Neuronal stem cell (in vitro differentiated cells): ENCODE measurements around the gene CCDC27.

Experiments used
- DNase-seq: peaks from one replicate; pipeline ENCODE4 v3.0.0-alpha.2; 2013; ENCODE audit warnings: low spot score
- H2AFZ ChIP-seq: one replicate; pipeline ENCODE4 v1.6.1; 2013; ENCODE audit warnings: mild to moderate bottlenecking, low read length, inconsistent platforms
- H2AK5ac ChIP-seq: 2 replicates; pipeline ENCODE4 v1.6.1; 2013; ENCODE audit warnings: low read depth, mild to moderate bottlenecking, inconsistent platforms, low read length, moderate library complexity, mixed read lengths
- H2BK120ac ChIP-seq: 2 replicates; pipeline ENCODE4 v1.6.1; 2013; ENCODE audit warnings: low read depth, mild to moderate bottlenecking, inconsistent platforms, low read length, moderate library complexity, mixed read lengths
- H2BK12ac ChIP-seq: one replicate; pipeline ENCODE4 v1.6.1; 2013; ENCODE audit warnings: low read length, inconsistent platforms
- H2BK15ac ChIP-seq: 2 replicates; pipeline ENCODE4 v1.6.1; 2013; ENCODE audit warnings: mild to moderate bottlenecking, low read length, inconsistent platforms, mixed read lengths
- H2BK5ac ChIP-seq: one replicate; pipeline ENCODE4 v1.6.1; 2013; ENCODE audit warnings: inconsistent platforms, mild to moderate bottlenecking, low read length, moderate library complexity
- H3K14ac ChIP-seq: one replicate; pipeline ENCODE4 v1.6.1; 2013; ENCODE audit warnings: low read length, inconsistent platforms
- H3K18ac ChIP-seq: 2 replicates; pipeline ENCODE4 v1.6.1; 2013; ENCODE audit warnings: low read length, inconsistent platforms
- H3K23ac ChIP-seq: 2 replicates; pipeline ENCODE4 v1.6.1; 2013; ENCODE audit warnings: low read depth, mild to moderate bottlenecking, mixed read lengths, low read length, inconsistent platforms; ENCODE audit not compliant: poor library complexity
- H3K27ac ChIP-seq: replicated peaks from 3 replicates; pipeline ENCODE4 v1.5.1; 2013; ENCODE audit warnings: low read length, inconsistent platforms
- H3K27me3 ChIP-seq, 3 experiments: 2 replicates each; pipeline ENCODE4 v1.6.1; 2013; ENCODE audit warnings: low read length in 3 of 3, mild to moderate bottlenecking in 2 of 3, inconsistent platforms in 1 of 3, low read depth in 1 of 3, mixed read lengths in 1 of 3, moderate library complexity in 1 of 3; ENCODE audit not compliant: control insufficient read depth in 3 of 3, insufficient read depth in 3 of 3
- H3K36me3 ChIP-seq, 2 donors: replicated peaks in 1 of 2; 2 replicates each; pipeline ENCODE4 v1.6.1; 2013; ENCODE audit warnings: low read length in 2 of 2; ENCODE audit not compliant: control insufficient read depth in 2 of 2, insufficient read depth in 2 of 2
- H3K4ac ChIP-seq: 2 replicates; pipeline ENCODE4 v1.6.1; 2013; ENCODE audit warnings: inconsistent platforms, mild to moderate bottlenecking, low read length, moderate library complexity
- H3K4me1 ChIP-seq, 2 donors: 1 replicate in 1 of 2; 2 replicates in 1 of 2; pipeline ENCODE4 v1.6.1; 2013; ENCODE audit warnings: low read length in 2 of 2, low read depth in 1 of 2; ENCODE audit not compliant: control insufficient read depth in 2 of 2, insufficient read depth in 1 of 2
- H3K4me2 ChIP-seq: one replicate; pipeline ENCODE4 v1.6.1; 2013; ENCODE audit warnings: mild to moderate bottlenecking, low read length, inconsistent platforms; ENCODE audit not compliant: insufficient read depth, poor library complexity, severe bottlenecking
- H3K4me3 ChIP-seq, 2 donors: 2 replicates each; pipeline ENCODE4 v1.5.1; 2013; ENCODE audit warnings: low read length in 2 of 2, mild to moderate bottlenecking in 2 of 2, inconsistent platforms in 1 of 2, moderate library complexity in 1 of 2
- H3K79me1 ChIP-seq: one replicate; pipeline ENCODE4 v1.6.1; 2013; ENCODE audit warnings: low read depth, mild to moderate bottlenecking, inconsistent platforms, low read length, moderate library complexity
- H3K9ac ChIP-seq: one replicate; pipeline ENCODE4 v1.6.1; 2013; ENCODE audit warnings: mild to moderate bottlenecking, low read depth, low read length, inconsistent platforms; ENCODE audit not compliant: poor library complexity
- H3K9me3 ChIP-seq, 2 donors: replicated peaks in 1 of 2; 2 replicates each; pipeline versions ENCODE3 to v1.6.1; 2013; ENCODE audit warnings: low read length in 2 of 2, mild to moderate bottlenecking in 2 of 2, inconsistent platforms in 1 of 2, low read depth in 1 of 2, mixed read lengths in 1 of 2, moderate library complexity in 1 of 2; ENCODE audit not compliant: control insufficient read depth in 2 of 2, insufficient read depth in 1 of 2
- H4K8ac ChIP-seq: one replicate; pipeline ENCODE4 v1.6.1; 2013; ENCODE audit warnings: low read depth, mild to moderate bottlenecking, inconsistent platforms, low read length, moderate library complexity
- H4K91ac ChIP-seq: one replicate; pipeline ENCODE4 v1.6.1; 2013; ENCODE audit warnings: low read length, low read depth, mild to moderate bottlenecking, inconsistent platforms; ENCODE audit not compliant: poor library complexity
- WGBS, 2 donors: extraction: QIAGEN DNeasy Blood & Tissue Kit; methylation state at CpG; one replicate each; pipeline ENCODE4 v1.1.7; 2013; ENCODE audit warnings: missing lambda C conversion rate in 2 of 2, mixed read lengths in 1 of 2; ENCODE audit not compliant: insufficient read length in 2 of 2, insufficient replicate concordance in 1 of 2; ENCODE audit errors: extremely low coverage in 2 of 2; 5-methylcytosine and 5-hydroxymethylcytosine counted together

CCDC27 gene

DNA sequence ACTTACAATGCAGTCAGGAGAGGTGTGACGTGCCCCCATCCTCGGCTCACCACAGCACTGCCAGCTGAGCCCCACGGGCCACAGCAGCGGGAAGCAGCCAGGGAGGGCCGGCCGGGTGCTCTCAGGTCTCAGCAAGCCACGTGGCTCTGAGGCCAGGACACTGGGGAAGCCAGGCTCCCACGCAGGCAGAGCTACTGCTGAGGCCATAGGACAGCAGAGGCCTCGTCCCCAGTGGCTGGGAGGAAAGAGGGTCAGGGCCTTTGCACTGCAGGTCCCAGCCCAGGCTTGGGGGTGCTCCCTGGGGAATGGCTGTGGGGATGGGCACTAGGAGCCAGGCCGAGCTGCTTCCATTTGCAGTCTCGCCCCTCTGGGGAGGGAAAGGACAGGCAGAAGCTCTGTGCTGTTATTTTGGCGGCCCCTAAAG is 38.3 kb downstream of the CCDC27 start:
- Histone ChIP-seq H3K27me3 (no peaks in the 10 kb centered on the region), H4K8ac (no peak overlapping the region), H2BK5ac (no peak overlapping the region), H3K36me3 (peaks cover 13 to 58% of the 10 kb centered on the region in 2 donors), H3K23ac (no peak overlapping the region), H3K18ac (no peak overlapping the region), H3K4me1 (peaks cover 8 to 9% of the 10 kb centered on the region in 2 donors), H4K91ac (no peak overlapping the region), H3K9me3 (no peaks in the 10 kb centered on the region), H3K27ac (no peak overlapping the region), H3K9ac (peak overlapping the region; percentile 63), H2BK12ac (no peak overlapping the region), H2AFZ (no peak overlapping the region), H3K79me1 (peaks cover 22% of the 10 kb centered on the region), H2AK5ac (no peak overlapping the region), H3K4me2 (no peak overlapping the region), H3K4me3 (no peak overlapping the region), H3K4ac (no peak overlapping the region), H2BK120ac (no peak overlapping the region), H2BK15ac (no peak overlapping the region), H3K14ac (peak overlapping the region; percentile 56)
- DNase-seq, result no peak
- no CpG with 5 or more reads among the region's 12 CpGs for WGBS, 2 donors

DNA sequence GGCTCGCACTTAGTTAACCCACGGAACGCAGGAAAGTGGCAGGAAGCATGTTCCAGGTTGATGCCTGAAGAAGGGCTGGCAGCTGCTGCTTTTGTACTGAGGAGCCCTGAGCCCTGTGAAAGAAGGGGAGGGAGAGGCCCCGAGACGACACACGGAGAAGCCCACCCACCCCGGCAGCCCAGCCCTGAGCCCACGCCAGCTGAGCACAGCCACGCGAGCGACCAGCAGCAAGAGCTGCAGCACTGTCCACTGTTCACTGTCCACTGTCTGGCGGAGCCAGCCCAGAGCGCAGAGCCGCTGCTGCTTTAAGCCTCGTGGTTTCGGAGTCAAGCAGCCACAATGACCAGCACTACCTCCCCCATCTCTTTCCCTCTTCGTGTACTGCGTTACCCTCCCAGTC is 38.7 kb downstream of the CCDC27 start:
- Histone ChIP-seq H4K8ac (no peak overlapping the region), H4K91ac (no peak overlapping the region), H3K9me3 (no peaks in the 10 kb centered on the region), H2BK12ac (no peak overlapping the region), H3K4me3 (no peak overlapping the region), H3K4ac (no peak overlapping the region), H3K79me1 (peaks cover 26% of the 10 kb centered on the region), H3K23ac (no peak overlapping the region), H3K9ac (no peak overlapping the region), H3K36me3 (peaks cover 11 to 53% of the 10 kb centered on the region in 2 donors), H2BK120ac (no peak overlapping the region), H3K4me1 (peaks cover 8 to 9% of the 10 kb centered on the region in 2 donors), H2AK5ac (no peak overlapping the region), H2AFZ (no peak overlapping the region), H3K14ac (no peak overlapping the region), H2BK5ac (no peak overlapping the region), H3K27me3 (no peaks in the 10 kb centered on the region), H3K27ac (no peak overlapping the region), H3K4me2 (no peak overlapping the region), H2BK15ac (no peak overlapping the region), H3K18ac (no peak overlapping the region)
- no CpG with 5 or more reads among the region's 18 CpGs for WGBS, 2 donors
- DNase-seq, result no peak

DNA sequence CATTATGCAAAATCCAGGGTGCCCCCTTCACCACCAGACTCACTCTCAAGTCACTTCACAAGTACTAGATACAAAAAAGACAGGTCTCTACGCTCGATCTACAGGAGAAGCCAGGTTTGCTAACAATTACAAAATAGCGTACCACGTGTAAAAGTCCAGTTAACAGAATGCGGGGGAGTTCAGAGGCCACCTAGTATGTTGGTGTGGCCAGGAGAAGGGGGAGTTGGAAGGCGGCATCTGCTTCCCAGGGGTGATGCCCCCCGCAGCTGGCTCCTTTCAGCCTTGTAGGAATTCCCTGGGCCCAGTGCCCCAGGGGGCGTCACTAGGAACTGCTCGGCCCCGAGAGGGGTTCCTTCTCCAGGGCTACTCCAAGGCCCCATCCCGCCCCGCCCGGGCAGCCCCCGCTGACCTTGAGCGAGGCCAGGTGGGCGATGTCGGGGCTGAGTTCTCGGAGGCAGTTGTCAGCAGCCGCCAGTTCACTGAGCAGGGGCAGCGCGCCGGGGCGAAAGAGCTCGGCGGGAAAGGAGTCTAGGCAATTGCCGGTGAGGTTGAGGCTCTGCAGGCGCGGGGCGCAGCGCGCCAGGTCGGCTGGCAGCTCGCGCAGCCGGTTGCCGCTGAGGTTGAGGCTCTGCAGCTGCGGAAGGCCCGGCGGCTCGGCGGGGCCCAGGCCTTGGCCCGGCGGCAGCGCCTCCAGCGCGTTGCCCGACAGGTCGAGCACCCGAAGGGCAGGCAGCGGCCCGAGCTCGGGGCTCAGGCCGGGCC is 43.4 kb downstream of the CCDC27 start:
- Histone ChIP-seq H2BK120ac (no peak overlapping the region), H3K4me2 (peak overlapping the region; percentile 83), H3K9ac (peak overlapping the region; percentile 93), H3K27me3 (no peaks in the 10 kb centered on the region), H3K27ac (no peak overlapping the region), H3K18ac (peak overlapping the region; percentile 87), H2BK5ac (peak overlapping the region; percentile 75), H3K4me1 (peaks cover 11 to 13% of the 10 kb centered on the region in 2 donors), H3K4ac (peak overlapping the region; percentile 66), H3K23ac (no peak overlapping the region), H4K8ac (no peak overlapping the region), H3K79me1 (peaks cover 8% of the 10 kb centered on the region), H2BK15ac (no peak overlapping the region), H2AFZ (peak overlapping the region; percentile 95), H4K91ac (no peak overlapping the region), H3K14ac (no peak overlapping the region), H2BK12ac (no peak overlapping the region), H3K36me3 (peaks cover 2 to 16% of the 10 kb centered on the region in 2 donors), H2AK5ac (peak overlapping the region; percentile 92), H3K4me3 (peak overlapping the region; percentile 68 to 96), H3K9me3 (peaks cover 0 to 3% of the 10 kb centered on the region in 2 donors)
- WGBS, 2 donors, result no CpG with 5 or more reads among the region's 53 CpGs
- no peak for DNase-seq

DNA sequence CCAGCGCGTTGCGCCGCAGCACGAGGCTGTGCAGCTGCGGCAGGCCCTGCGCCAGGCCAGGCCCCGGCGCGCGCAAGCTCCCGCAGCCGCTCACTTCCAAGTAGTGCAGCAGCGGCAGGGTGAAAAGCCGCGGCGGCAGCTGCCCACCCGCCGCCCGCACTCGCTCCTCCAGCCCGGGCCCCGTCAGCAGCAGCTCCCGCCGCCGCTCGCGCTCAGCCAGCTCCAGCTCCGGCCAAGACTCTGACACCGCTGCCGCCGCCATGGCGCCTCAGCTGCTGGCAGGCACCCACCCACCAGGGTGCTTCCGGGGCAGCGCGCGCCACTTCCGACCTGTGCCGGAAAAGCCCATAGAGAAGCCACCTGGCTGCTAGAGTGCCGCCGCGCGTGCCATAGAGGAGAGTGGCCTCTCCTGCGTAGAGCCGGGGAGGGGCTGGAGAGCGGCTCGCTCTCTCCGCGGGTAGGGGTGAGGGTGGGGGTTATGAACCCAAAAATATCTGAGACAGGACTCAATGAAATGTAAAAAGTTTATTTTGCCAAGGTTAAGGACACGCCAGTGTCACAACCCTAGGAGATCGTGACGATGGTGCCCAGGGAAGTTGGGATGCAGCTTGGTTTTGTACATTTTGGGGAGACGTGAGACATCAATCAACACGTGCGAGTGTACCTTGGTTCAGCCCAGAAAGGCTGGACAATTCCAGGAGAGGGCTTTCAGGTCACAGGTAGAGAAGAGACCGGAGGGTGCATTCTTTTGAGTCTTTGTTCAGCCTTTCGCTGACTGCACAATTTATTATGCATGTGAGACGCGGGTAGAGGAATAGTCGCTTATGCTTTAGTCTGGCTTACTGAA is 44.2 kb downstream of the CCDC27 start, which contains the start of gene LRRC47:
Gene LRRC47 (minus strand): TSS at position 284 of the 847 bp plus-strand sequence. CDS start 22 bp downstream, at position 262.
- peaks cover 8% of the 10 kb centered on the region for H3K79me1 ChIP-seq
- H3K9me3 ChIP-seq, result peaks cover 0 to 10% of the 10 kb centered on the region in 2 donors
- H3K4me1 ChIP-seq, result peaks cover 11 to 13% of the 10 kb centered on the region in 2 donors
- H2BK12ac ChIP-seq, result no peak within 1 kb of the TSS
- peak within 1 kb of the TSS; percentile 68 to 96 for H3K4me3 ChIP-seq
- no peak within 1 kb of the TSS for H2BK15ac ChIP-seq
- H3K4ac ChIP-seq, result peak within 1 kb of the TSS; percentile 66
- H3K23ac ChIP-seq, result peak within 1 kb of the TSS; percentile 96
- H4K8ac ChIP-seq, result no peak within 1 kb of the TSS
- H3K27ac ChIP-seq, result no peak within 1 kb of the TSS
- no CpG with 5 or more reads among the region's 60 CpGs for WGBS, 2 donors
- no peak within 1 kb of the TSS for H2BK120ac ChIP-seq
- peak within 1 kb of the TSS; percentile 92 for H2AK5ac ChIP-seq
- H3K14ac ChIP-seq, result peak within 1 kb of the TSS; percentile 8
- H3K4me2 ChIP-seq, result peak within 1 kb of the TSS; percentile 83
- no peak within 1 kb of the TSS for H4K91ac ChIP-seq
- DNase-seq, result peak; percentile 76
- H3K9ac ChIP-seq, result peak within 1 kb of the TSS; percentile 93
- H3K27me3 ChIP-seq, result no peaks in the 10 kb centered on the region
- peaks cover 2 to 14% of the 10 kb centered on the region in 2 donors for H3K36me3 ChIP-seq
- H3K18ac ChIP-seq, result peak within 1 kb of the TSS; percentile 87
- peak within 1 kb of the TSS; percentile 75 for H2BK5ac ChIP-seq
- H2AFZ ChIP-seq, result peak within 1 kb of the TSS; percentile 95
